DMS53 treated with DMSO at 0.1 percent for 48 hours (cell line): ENCODE data around the gene TMF1.

Source experiments
- DNase-seq: peaks from one replicate; lab custom pipeline; 2025; ENCODE audit not compliant: unreplicated experiment; lab: John Stamatoyannopoulos, UW

TMF1 gene

DNA sequence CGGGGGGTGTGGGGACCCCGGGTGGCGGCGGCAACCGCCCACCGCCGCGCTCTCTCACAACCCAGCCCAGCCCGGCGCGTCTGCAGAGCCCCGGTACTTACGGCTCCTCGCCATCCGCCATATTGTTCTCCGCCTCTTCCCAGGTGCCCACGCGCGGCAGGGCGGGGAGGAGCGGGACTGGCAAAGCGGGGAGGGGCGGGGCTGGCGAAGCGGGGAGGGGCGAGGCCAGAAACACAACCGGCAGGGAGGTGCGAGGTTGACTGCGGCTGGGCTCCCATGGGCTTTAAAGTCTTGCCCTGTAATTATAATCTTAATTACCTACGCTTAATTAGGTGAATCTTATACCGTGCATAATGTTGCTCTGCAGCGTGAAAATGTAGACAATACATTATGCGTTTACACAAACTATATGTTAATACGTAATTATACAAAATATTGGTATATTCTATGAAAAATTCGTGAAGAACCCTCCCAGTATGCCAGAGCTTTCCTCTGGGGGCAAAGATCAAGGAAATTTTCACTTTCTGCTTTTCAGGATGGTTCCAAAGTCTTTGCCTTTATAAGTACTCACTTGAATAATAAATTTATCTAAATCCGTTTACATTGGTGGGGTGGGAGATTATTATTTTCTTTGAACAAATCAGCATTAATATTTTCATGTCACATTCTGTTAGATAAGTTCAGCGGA, 28.2 kb upstream of the TMF1 start, which contains the start of gene UBA3:
Gene UBA3 (minus strand): TSS at position 133 of the 688 bp plus-strand sequence. CDS start 12 bp downstream, at position 121.
- DNase-seq = peak; percentile 8

DNA sequence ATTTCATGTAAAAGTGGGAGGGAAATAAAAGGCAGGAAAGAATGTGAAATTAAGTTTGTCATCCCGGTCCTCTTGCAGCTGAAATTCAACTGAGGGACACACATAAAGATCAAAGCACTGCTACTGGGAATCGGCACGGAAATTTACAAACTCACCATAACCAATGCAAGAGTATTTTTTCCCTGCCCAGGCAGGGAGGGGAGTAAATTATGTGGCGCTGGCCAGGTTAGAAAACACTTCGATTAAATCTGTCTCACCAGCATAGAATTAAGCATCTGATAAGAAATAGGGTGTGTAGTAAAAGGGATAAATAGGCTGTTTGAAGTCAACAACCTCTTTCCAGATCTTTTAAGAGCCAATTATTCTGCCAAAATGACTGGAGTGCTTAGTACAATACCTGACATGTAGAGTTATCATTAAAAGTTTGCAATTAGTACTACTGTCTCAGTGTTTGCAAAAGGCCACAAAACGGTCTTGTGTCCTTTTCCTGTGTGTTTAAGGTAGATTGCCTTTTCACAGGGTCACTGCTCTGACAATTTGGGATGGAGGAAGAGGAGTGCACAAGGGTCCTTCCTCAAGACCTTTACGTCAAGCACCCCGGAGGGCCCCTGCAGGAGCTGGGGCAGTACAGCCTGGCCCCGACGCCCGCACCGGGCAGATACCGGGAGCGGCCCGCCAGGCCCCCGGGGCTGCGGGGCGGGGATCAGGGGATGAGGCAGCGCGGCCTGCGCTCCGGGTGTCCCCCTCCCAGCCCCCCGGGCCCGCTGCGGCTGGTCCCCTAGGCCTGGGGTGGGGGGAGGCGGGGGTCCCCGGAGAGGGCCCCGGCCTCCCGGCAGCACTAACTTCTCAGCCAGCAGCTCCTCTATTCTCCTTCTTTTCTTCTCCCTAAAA, 27.4 kb upstream of the TMF1 start:
- no peak for DNase-seq

DNA sequence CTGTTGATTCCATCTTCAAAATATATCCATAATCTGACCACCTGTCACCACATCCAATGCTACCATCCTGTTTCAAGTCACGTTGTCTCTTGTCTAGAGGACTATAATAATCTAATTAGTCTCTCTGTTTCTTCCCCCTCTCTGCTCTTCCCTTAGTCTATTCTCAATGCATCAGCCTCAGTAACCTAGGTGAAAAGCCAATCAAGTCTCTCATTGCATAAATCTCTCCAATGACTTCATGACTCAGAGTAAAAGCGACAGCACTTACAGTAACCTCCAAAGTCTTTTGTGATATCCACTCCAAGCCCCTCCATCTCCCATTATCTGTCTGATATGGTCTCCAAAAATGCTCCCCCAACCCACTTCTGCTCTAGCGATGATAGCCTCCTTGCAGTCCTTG, 20.8 kb upstream of the TMF1 start:
- DNase-seq = no peak

DNA sequence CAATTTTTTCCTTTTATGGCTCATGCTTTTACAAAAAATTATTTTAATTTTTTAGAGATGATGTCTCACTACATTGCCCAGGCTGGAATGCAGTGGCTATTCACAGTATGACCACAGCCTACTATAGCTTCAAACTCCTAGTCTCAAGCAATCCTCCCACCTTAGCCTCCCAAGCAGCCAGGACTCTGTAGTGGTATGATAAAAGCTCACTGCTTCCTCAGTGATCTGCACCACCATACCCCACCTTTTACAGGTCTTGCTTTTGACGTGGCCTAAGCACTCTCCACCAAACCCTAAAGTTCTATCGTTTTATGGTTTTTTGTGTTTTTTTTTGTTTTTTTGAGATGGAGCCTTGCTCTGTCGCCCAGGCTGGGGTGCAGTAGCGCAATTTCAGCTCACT, 14.0 kb upstream of the TMF1 start:
- no peak for DNase-seq

DNA sequence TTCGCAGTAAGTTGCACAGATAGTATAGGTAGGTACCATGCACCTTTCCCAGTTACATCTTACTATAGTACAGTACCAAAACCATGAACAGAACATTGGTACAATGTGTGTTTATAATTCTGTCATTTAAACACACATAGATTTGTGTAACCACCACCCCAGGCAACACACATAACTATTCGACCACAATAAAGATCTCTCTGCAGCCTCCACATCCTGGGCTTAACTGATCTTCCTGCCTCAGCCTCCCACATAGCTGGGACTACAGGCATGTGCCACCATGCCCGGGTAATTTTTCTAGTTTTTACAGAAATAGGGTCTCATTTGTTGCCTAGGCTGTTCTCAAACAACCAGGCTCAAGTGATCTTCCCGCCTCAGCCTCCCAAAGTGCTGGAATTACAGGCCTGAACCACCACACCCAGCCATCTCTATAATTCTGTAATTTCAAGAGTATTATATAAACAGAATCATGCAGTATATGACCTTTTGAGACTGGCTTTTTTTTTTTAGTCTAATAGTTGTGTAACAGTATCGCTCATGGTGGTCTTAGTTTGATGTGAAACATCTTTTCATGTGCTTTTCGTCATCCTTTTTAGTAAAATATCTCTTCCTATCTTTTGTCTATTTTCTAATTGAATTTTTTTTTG, 13.3 kb upstream of the TMF1 start:
- no peak for DNase-seq

DNA sequence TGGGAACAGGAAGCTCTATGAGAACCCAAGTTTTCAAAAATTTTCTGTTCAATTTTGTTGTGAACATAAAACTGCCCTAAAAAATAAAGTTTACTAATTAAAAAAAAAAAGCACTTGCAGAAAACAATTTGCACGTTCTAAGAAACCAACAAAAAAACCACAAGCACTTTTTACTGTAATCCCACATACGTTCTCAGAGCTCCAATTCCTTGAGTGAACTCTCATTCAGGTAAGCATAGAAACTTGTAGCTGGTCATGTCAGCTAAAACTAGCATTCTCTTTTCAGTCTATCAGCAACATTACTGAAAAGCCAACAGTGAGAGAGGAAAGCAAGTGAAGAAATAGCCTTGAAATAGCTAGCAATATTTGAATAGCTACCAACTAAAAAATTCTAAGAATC, 11.5 kb upstream of the TMF1 start:
- DNase-seq = no peak

DNA sequence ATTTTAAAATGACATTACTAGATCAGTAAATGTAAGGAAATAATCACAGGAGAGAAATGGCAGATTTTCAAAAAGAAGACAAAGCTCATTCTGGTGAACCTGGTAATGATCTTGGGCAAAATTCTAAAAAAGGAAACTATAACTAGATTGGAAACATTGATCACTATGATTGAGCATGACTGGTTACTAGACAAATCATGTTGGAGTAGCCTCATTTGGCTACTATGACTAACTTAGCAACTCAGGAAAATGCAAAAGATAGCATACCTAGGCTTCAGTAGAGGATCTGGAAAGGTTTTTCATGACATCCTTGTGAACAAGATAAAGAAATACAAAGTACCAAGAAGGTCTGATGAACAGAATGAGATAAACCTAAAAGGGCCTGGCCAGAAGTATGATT, 7.6 kb upstream of the TMF1 start:
- no peak for DNase-seq

DNA sequence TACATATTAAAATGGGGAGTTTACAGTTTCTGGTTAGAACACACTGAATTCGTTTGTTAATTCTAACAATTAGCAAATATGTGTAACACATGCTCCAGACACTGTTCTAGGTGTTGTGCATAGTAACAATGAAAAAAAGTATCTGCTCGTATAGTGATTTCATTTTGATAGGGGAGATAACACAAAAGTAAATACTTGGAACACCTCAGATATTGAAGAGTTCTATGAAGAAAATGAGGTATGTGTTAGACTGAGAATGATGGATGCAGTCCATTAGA, 6.8 kb upstream of the TMF1 start:
- no peak for DNase-seq

DNA sequence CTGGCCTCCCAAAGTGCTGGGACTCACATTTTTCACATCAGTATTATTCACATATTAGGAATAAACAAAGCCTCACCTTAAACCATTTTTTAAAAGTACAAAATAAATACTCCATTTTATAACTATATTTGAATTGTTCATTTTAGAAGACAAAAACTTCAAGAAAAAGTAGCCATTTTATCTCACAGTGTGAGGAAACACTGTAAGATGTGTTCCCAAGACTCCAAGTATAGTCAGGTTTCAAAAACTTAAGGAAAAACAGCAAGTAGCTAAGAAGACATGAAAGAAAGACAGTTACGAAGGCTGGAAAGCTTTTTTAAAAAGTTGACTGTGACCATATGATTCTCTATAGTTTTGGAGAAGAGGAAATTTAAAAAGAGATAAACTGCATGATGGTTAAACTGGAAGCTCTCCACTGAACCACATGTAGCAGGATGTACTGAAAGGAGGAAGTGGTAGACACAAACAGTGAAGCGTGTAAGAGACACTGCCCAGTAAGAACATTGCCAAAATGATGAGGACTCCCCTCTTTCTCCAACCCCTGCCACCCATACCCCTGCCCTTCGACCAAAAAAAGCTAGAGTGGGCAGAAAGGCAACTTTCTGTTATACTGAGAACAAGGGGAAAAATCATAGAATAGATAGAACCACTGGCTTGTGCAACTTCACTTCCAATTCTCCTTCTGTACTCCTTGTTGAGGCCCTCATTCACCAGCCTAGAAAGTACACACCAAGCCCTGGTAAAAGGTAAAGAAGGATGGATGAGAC, 6.2 kb upstream of the TMF1 start:
- no peak for DNase-seq

DNA sequence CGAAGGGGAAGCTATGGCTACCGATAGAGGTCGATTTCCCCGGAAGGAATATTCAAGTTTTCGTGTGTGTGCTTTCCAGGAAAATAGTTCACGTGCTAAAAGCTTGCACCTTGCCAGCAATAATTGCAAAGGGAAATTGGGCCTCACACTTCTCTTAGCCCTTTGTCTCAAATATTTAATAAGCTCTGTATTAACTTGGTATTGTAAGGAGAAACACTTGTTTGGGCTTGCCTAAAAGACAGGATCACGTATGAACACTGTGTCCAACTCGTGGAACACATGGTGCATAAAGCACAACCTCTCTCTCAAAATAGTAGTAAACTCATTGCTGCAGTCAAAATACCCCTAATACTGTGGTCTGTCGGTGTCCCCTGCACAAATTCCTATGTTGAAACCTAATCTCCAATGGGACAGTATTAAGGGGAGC, 352 bp upstream of the TMF1 start:
- no peak for DNase-seq

DNA sequence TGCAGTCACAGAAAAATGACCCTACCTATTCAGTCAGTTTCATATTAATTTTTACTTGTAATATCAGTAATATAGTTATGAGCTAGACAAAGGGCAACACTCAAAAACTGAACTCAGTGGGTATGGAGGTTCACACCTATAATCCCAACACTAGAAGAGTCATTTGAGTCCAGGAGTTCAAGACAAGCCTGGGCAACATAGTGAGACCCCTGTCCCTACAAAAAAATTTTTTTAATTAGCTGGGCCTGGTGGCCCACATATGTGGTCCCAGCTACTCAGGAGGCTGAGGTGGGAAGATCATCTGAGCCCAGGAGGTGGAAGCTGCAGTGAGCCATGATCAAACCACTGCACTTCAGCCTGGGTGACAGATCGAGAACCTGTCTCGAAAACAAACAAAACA, 3.1 kb downstream of the TMF1 start:
- DNase-seq = no peak

DNA sequence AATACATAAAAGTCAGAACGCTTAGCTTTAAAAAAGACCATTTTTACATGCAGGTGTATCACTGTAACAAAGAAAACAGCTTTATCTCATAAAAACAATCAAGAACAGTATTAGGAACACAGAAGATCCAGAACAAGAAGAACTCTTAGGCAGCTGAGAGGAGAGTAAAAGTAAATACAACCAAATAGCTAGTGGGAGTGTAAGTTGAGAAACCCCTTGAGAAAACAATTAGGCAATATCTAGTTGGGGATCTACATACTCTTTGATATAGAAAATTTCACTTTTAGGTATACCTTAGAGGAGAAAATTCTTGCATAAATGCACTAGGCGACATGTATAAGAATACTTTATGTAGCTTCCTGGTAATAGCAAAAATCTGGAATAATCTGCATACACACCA, 7.5 kb downstream of the TMF1 start:
- DNase-seq = no peak

DNA sequence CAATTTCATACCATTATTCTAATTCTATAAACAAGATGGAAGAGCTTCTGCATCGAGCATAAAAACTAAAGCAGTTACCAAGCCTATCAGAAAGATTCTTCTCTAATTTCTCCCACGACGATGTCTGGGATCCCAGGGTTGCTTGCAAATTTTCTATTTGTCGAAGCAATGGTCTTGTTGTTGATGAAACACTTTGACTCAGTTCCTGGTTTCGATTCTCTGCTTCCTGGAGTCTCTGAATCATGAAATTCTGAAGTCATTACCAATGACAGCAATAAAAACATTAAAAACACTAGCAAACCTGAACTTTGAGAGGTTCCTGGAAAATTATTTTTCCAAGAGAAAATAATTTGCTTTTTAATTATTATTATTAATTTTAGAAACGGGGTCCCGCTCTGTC, 18.7 kb downstream of the TMF1 start:
- no peak for DNase-seq

DNA sequence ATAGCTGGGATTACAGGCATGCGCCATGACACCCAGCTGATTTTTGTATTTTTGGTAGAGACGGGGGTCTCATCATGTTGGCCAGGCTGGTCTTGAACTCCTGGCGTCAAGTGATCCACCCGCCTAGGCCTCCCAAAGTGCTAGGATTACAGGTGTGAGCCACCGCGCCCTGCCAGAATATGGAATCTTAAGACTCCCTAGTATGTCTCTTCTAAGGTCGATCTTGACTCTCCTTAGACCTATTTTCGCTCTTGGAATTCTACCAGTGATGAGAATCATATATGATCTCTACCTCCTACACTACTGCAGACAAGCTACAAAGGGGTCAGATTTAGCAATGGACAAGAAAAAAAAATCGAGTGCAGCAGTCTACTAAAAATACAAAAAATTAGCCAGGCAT, 19.4 kb downstream of the TMF1 start:
- no peak for DNase-seq

DNA sequence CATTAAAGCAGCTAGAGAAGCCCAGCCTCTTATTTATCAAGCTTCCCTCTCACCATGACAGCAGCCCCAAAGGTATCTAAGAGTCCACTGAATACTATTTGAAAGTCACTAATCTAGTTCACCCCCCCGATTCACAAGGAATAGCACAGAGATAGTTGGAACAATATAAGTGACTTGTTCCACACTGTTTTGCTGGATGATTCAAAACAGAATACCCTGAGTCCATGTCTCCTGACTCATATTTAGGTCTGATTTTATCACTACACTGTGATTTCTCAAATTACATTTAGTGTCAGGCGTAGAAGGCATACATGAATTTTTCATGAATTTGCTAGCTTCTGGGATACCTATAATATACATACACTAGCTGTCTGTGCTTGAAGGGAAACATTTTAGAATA, 20.0 kb downstream of the TMF1 start:
- no peak for DNase-seq

DNA sequence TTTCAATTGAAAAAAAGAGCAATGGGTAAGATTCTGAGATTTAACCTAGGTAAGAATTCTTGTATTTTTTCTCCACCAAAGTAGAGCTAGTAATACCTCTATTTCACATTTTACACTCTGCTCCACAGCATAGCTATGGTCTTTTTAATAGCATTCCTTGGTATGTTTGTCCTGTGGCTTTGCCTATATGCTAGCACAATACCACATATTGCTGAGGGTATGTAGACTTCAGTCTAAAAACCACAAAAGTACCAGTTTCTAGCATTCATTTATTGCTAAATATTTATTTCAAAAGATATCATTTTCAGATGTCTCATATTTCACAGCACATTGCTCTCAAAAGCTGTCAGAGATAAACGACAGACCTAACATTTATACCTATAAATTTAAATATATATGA, 20.5 kb downstream of the TMF1 start:
- DNase-seq = no peak

DNA sequence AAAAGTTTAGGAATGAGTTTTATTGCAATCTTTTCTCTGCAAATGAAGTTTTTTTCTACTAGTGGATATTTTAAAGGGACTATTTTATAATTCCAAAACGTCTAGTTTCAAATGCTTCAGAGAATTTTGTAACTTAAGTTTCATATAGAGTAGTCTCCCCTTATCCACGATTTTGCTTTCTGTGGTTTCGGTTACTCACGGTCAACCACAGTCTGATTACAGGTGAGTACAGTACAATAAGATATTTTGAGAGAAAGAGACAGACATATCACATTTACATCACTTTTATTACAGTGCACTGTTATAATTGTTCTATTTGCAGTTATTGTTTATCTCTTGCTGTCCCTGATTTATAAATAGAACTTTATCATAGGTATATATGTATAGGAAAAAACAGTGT, 31.3 kb downstream of the TMF1 start:
- DNase-seq = no peak

DNA sequence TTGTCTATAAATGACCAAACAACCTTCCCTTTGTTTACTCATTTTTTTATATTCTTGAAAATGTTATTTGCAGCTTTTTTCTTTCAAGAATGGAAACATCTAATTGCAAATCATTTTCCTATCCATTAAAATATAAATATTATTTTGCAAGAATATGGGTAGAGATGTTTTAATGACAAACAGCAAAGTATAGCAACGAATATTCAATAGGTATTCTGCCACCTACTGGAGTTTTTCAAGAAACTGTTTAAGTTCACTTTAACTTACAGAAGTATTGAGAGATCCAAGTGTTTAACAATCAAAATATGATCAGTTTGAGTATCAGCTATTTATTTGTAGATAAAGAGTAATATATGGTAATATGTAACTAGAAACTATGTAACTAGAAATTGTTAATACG, 31.7 kb downstream of the TMF1 start:
- no peak for DNase-seq

DNA sequence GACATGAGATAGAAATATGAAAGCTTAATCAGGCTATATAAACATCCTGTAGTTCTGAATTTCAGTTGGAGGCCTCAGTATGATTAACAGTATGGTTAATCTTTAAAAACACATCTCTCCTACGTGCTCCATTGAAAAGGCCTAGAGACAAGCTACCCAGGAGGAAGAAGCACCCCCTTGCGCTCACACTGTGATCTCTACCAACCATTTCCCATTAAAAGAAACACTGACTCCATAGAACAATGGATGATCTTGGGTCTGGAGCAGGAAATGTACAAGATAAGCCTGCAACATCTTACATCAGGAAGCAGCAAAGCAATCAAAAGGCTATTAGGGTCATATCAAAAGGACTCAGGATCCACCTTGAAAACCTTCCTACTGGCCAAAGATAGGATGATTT, 35.2 kb downstream of the TMF1 start:
- no peak for DNase-seq

DNA sequence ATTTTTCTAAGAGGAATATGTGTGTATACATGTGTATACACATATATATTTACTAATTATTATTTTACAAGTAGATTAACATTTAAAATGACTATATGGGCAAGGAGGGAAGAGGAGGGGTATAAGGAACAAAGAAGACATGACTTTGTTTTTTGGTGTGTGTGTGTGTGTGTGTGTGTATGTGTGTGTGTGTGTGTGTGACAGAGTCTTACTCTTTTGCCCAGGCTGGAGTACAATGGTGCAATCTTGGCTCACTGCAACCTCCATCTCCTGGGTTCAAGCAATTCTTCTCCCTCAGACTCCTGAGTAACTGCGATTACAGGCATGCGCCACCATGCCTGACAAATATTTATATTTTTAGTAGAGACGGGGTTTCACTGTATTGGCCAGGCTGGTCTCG, 36.0 kb downstream of the TMF1 start:
- no peak for DNase-seq

DNA sequence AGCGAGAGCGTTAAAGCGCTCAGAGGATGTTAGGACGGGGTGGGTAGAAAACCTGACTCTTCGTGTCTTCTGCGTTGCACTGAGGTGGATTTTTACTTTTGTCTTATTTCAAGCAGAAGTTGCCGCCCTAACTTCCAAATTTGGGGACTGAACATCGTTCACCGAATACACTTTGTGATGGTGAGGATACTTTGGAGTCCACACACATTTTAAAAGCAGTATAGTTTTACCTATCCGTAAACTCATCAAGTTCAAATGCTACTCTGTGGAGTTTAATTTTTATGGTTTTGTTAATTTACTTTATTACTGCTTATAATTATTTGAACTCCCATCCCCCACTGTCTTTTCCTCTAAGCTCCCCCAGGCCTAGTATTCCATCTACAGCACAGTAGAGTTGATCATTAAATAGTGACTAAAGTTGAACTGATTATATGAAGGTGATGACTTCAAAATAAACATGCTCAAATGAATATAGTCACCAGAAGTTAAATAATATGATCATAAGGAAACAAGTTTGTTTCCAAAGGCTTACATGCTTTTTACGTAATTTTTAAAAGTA, 38.0 kb downstream of the TMF1 start:
- no peak for DNase-seq
